Lung (tissue), 12 donors: ENCODE measurements around the gene AFF1. TPM values are rescaled to one million over a fixed set of nuclear protein-coding genes. Genes with fewer than 3 reads are reported as not detected.
"Not testable (repeated sequence)": the region's sequence is repeated elsewhere in the genome, so short reads cannot be mapped to it uniquely, and the experiment has no call there.

Experiments
- ATAC-seq: fragments of 200-7000 bp; cut with Tn5 transposase; one replicate; pipeline ENCODE4 v1.9.1; 2020; ENCODE audit warnings: moderate number of reproducible peaks; ENCODE audit not compliant: insufficient read depth, low FRiP score
- DNase-seq, 3 donors: peaks; one replicate each; pipeline ENCODE4 v3.0.0-alpha.2; 2013 to 2017
- H3K27ac ChIP-seq, 2 donors: one replicate each; pipeline ENCODE4 v1.5.1; 2013; ENCODE audit warnings: mild to moderate bottlenecking in 2 of 2, moderate library complexity in 2 of 2, control low read depth in 1 of 2, inconsistent platforms in 1 of 2, low read depth in 1 of 2, low read length in 1 of 2
- H3K27me3 ChIP-seq, 3 donors: one replicate each; pipeline ENCODE4 v1.5.1; 2013; ENCODE audit warnings: low read length in 2 of 3; ENCODE audit not compliant: control insufficient read depth in 3 of 3, insufficient read depth in 3 of 3
- H3K36me3 ChIP-seq, 4 donors: one replicate each; pipeline ENCODE4 v1.5.1; 2013; ENCODE audit warnings: low read length in 4 of 4, mild to moderate bottlenecking in 1 of 4, moderate library complexity in 1 of 4; ENCODE audit not compliant: control insufficient read depth in 4 of 4, insufficient read depth in 4 of 4
- H3K4me1 ChIP-seq, 5 donors: one replicate each; pipeline ENCODE4 v1.5.1; 2013; ENCODE audit warnings: low read length in 5 of 5, mild to moderate bottlenecking in 2 of 5, moderate library complexity in 1 of 5; ENCODE audit not compliant: control insufficient read depth in 5 of 5, insufficient read depth in 5 of 5
- H3K4me3 ChIP-seq: one replicate; pipeline ENCODE4 v1.5.1; 2013; ENCODE audit warnings: mild to moderate bottlenecking, control low read depth, moderate library complexity
- H3K9ac ChIP-seq, 2 donors: one replicate each; pipeline ENCODE4 v1.5.1; 2013; ENCODE audit warnings: low read length in 2 of 2, control low read depth in 1 of 2; ENCODE audit not compliant: insufficient read depth in 1 of 2
- H3K9me3 ChIP-seq, 4 donors: one replicate each; pipeline ENCODE4 v1.5.1; 2013; ENCODE audit warnings: low read length in 3 of 4, mild to moderate bottlenecking in 1 of 4, moderate library complexity in 1 of 4; ENCODE audit not compliant: control insufficient read depth in 4 of 4, insufficient read depth in 3 of 4
- CTCF ChIP-seq: IDR thresholded peaks from 2 replicates; pipeline ENCODE4 v1.5.1; 2012; ENCODE audit warnings: mild to moderate bottlenecking; ENCODE audit errors: control extremely low read depth, extremely low read depth
- WGBS, 2 donors: extraction: QIAGEN DNeasy Blood & Tissue Kit; methylation state at CpG; one replicate each; pipeline ENCODE4 v1.1.7; 2013; 5-methylcytosine and 5-hydroxymethylcytosine counted together
- polyA plus RNA-seq, 2 donors: library from polyadenylated mRNA; stranded (reverse); fragments of 200-250 nt; gene quantifications; one replicate each; pipeline ENCODE4 v1.2.1, GENCODE V29; 2013
- total RNA-seq, 2 donors: library from RNA; depleted of rRNA in 1 of 2; stranded (reverse); fragments of >200 nt in 1 of 2; gene quantifications; one replicate each; pipeline ENCODE4 v1.2.1, GENCODE V29; 2014 to 2021
- donor health status: control.
- donor health status: control.
- donor health status: Bipolar disorder and iron deficiency.
- donor health status: healthy.
- donor health status: DM: yes; HTN: yes; CAD: no.

Gene AFF1
- total and polyA plus RNA-seq, 4 donors = 9.5 to 79.0 (median 35.8) TPM

DNA sequence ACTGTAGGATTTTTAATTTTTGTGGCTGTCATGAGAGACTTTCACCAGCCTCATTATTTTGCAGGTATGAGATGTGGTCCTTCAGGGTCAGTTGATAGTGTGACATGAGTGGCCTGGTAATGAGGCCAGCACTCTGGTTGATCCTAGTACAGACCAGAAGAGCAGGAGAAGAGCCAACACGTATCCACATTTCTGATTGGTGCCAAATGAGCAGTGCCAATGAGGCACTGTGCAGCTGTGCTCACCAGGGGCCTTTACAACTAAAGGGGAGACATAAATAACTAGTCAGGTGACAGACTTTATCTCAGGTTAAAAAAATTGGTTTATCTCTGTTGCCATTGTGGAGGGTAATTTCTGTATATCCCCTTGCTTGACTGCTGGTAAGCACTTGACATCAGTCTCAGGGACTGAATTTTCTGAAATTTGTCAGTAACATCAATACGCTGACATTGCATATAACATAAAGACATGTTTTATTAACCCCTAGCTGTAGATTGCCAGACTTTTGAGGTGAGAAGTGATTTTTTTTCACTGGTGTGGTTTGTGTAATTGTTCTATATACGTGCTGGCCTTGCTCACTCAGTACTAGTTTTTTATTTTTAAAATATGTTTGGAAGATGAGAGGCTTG is 101.2 kb downstream of the AFF1 start:
- Histone ChIP-seq H3K4me1 (peaks cover 24 to 68% (median 36%) of the 10 kb centered on the region in 5 donors), H3K4me3 (no peak overlapping the region), H3K9ac (no peak overlapping the region), H3K27me3 (no peaks in the 10 kb centered on the region), H3K9me3 (no peaks in the 10 kb centered on the region), H3K36me3 (no peaks in the 10 kb centered on the region), H3K27ac (peak overlapping the region in 1 of 2 donors; percentile 55)
- ATAC-seq (no peak), DNase-seq (no peak)
- WGBS, 2 donors = 78 to 81% methylated on average over 3 of the region's 3 CpGs
- no peak for TF ChIP-seq CTCF

DNA sequence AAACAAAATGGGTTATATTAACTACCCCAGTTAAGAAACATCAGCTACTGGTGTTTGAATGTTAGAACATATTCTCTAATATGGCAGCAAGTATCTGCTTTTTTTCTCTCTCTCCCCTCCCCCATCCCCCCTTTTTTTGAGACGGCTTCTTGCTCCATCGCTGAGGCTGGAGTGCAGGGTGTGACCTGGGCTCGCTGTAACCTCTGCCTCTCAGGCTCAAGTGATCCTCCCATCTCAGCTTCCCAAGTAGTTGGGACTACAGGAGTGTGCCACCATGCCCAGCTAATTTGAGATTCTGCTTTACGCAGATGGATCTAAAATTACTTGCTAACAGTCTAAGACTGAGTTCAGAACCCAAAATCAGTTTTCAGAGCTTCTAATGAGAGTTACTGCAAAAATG is 101.9 kb downstream of the AFF1 start:
- Histone ChIP-seq H3K4me3 (no peak overlapping the region), H3K9ac (no peak overlapping the region), H3K27me3 (no peaks in the 10 kb centered on the region), H3K27ac (peak overlapping the region in 1 of 2 donors; percentile 49), H3K9me3 (no peaks in the 10 kb centered on the region), H3K4me1 (peaks cover 20 to 71% (median 31%) of the 10 kb centered on the region in 5 donors), H3K36me3 (no peaks in the 10 kb centered on the region)
- ATAC-seq (no peak), DNase-seq (no peak)
- WGBS, 2 donors = 51 to 54% methylated on average over 4 of the region's 4 CpGs
- no peak for TF ChIP-seq CTCF

GRCh38 chr4:87037171-87037570 is 102.4 kb downstream of the AFF1 start:
- ATAC-seq, H3K4me3 ChIP-seq, H3K9me3 ChIP-seq, DNase-seq, H3K9ac ChIP-seq, H3K27me3 ChIP-seq, H3K36me3 ChIP-seq: not testable (repeated sequence)
- peak overlapping the region in 1 of 2 donors; percentile 13 for H3K27ac ChIP-seq
- WGBS, 2 donors = 74 to 89% methylated on average over 7 of the region's 7 CpGs
- peaks cover 15 to 68% (median 27%) of the 10 kb centered on the region in 5 donors for H3K4me1 ChIP-seq

- 61 to 68% methylated on average over 5 of the region's 5 CpGs for WGBS, 2 donors
- DNase-seq (no peak), ATAC-seq (no peak)
- Histone ChIP-seq H3K27me3 (no peaks in the 10 kb centered on the region), H3K4me1 (peaks cover 15 to 61% (median 24%) of the 10 kb centered on the region in 5 donors), H3K9me3 (no peaks in the 10 kb centered on the region), H3K27ac (peak overlapping the region in 1 of 2 donors; percentile 74), H3K36me3 (no peaks in the 10 kb centered on the region), H3K9ac (no peak overlapping the region), H3K4me3 (no peak overlapping the region)
- TF ChIP-seq CTCF = no peak
These were observed 103.0 kb downstream of the AFF1 start for GRCh38 chr4:87037671-87038334.
